DMS 273 (cell line): ENCODE results near the gene COL16A1.

Experiments
- DNase-seq: peaks from one replicate; lab custom pipeline; 2025; ENCODE audit not compliant: unreplicated experiment; lab: John Stamatoyannopoulos, UW

Gene COL16A1

GRCh38 chr1:31627301-31627929, 76.4 kb downstream of the COL16A1 start:
- peak; percentile 91 for DNase-seq

- peak; percentile 90 for DNase-seq
Observed at GRCh38 chr1:31626223-31627207, 77.3 kb downstream of the COL16A1 start.

- no peak for DNase-seq
Observed at GRCh38 chr1:31625561-31626222, 78.1 kb downstream of the COL16A1 start.

GRCh38 chr1:31624731-31625514, 78.9 kb downstream of the COL16A1 start:
- DNase-seq = no peak

GRCh38 chr1:31624309-31624708, 79.5 kb downstream of the COL16A1 start:
- no peak for DNase-seq

- DNase-seq = no peak
Observed at GRCh38 chr1:31623365-31623764, 80.5 kb downstream of the COL16A1 start.

- DNase-seq = no peak
Observed at GRCh38 chr1:31621847-31622730, 81.7 kb downstream of the COL16A1 start.

GRCh38 chr1:31621498-31621820, 82.4 kb downstream of the COL16A1 start:
- no peak for DNase-seq

- DNase-seq = no peak
Observed at GRCh38 chr1:31620631-31621497, 83.0 kb downstream of the COL16A1 start.

- no peak for DNase-seq
Observed at GRCh38 chr1:31618916-31619846, 84.6 kb downstream of the COL16A1 start.

- DNase-seq = peak; percentile 81
Observed at GRCh38 chr1:31617916-31618746, 85.7 kb downstream of the COL16A1 start.

- peak; percentile 50 for DNase-seq
Observed at GRCh38 chr1:31617218-31617915, 86.5 kb downstream of the COL16A1 start, which contains the start of gene HCRTR1. Gene HCRTR1, plus strand, starts transcription at chr1:31617689. Its CDS starts 1,504 bp downstream, at chr1:31619193.

- DNase-seq = no peak
Observed at GRCh38 chr1:31615939-31616338, 87.9 kb downstream of the COL16A1 start.

- DNase-seq = no peak
Observed at GRCh38 chr1:31615414-31615813, 88.4 kb downstream of the COL16A1 start.

GRCh38 chr1:31614414-31615005, 89.3 kb downstream of the COL16A1 start:
- no peak for DNase-seq

GRCh38 chr1:31609514-31610118, 94.2 kb downstream of the COL16A1 start:
- no peak for DNase-seq
